ENCODE results near the gene OTOA. TPM values are rescaled to one million over a fixed set of nuclear protein-coding genes. Genes with fewer than 3 reads are reported as not detected.

Gene OTOA
- total RNA-seq, 1 experiment from 2014 or later, result 0.11 TPM

DNA sequence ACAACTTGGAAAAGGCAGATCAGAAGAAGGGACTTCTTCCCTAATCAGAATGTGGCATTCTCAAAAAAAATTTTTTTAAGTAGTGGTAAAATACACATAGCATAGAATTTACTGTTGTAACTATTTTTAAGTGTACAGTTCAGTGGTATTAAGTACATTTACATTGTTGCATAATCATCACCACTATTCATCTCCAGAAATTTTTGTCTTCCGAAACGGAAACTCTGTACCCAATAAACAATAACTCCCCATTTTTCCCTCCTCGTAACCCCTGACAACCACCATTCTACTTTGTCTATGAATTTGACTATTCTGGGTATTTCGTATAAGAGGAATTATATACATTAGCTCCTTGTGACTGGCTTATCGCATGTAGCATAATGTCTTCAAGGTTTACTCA is 45.5 kb upstream of the OTOA start:
- 0 out of 4 replicates have a peak, but pooled peaks cover 0 to 3% of the 10 kb centered on the region in 2 experiments for H3K4me1 Mint-ChIP-seq
- H3K27me3 Mint-ChIP-seq (ENCODE audit: low read depth), result no peaks in the 10 kb centered on the region
- no peak overlapping the region for H3K14ac ChIP-seq (ENCODE audit: insufficient read depth, low read length)
- no peak overlapping the region for H2AFZ ChIP-seq (ENCODE audit: low read length)
- no peak overlapping the region for H2BK5ac ChIP-seq (ENCODE audit: insufficient read length, low read length)
- no peaks in the 10 kb centered on the region for H3K23me2 ChIP-seq (ENCODE audit: insufficient read length, low read depth, low read length, poor library complexity, severe bottlenecking)
- H4K91ac ChIP-seq (ENCODE audit: insufficient read length, low read depth, low read length), result no peak overlapping the region
- peaks cover 4 to 46% (median 28%) of the 10 kb centered on the region in 3 experiments; a peak in 6 of 7 replicates for H3K36me3 Mint-ChIP-seq (ENCODE audit: insufficient read depth in 1 of 3, low read depth in 3 of 3)
- H3K4me2 ChIP-seq (ENCODE audit: insufficient read depth, insufficient read length, low read length), result no peak overlapping the region
- no peak overlapping the region for H3K27ac ChIP-seq (ENCODE audit: insufficient read length, low read depth, low read length)
- no peaks in the 10 kb centered on the region for H3K27me3 ChIP-seq (ENCODE audit: insufficient read depth, low read length)
- no peak overlapping the region for H2BK15ac ChIP-seq (ENCODE audit: low read depth, low read length)
- TF ChIP-seq, protein P1, sequence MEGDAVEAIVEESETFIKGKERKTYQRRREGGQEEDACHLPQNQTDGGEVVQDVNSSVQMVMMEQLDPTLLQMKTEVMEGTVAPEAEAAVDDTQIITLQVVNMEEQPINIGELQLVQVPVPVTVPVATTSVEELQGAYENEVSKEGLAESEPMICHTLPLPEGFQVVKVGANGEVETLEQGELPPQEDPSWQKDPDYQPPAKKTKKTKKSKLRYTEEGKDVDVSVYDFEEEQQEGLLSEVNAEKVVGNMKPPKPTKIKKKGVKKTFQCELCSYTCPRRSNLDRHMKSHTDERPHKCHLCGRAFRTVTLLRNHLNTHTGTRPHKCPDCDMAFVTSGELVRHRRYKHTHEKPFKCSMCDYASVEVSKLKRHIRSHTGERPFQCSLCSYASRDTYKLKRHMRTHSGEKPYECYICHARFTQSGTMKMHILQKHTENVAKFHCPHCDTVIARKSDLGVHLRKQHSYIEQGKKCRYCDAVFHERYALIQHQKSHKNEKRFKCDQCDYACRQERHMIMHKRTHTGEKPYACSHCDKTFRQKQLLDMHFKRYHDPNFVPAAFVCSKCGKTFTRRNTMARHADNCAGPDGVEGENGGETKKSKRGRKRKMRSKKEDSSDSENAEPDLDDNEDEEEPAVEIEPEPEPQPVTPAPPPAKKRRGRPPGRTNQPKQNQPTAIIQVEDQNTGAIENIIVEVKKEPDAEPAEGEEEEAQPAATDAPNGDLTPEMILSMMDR (conservative IDR thresholded peaks at IDR 0.05), result no peak
- H3K56ac ChIP-seq (ENCODE audit: insufficient read length, low read depth, low read length), result no peak overlapping the region
- no peak for DNase-seq
- no peak overlapping the region for H3K4ac ChIP-seq (ENCODE audit: low read depth, low read length)
- no peaks in the 10 kb centered on the region for H3K4me1 ChIP-seq (ENCODE audit: insufficient read depth, low read length)
- H2AK5ac ChIP-seq (ENCODE audit: insufficient read length, low read length), result no peak overlapping the region
- H3K23ac ChIP-seq (ENCODE audit: insufficient read length, low read depth, low read length), result no peak overlapping the region
- no peak overlapping the region for H4K8ac ChIP-seq (replicated peaks; ENCODE audit: insufficient read length, low read depth, low read length)
- no peaks in the 10 kb centered on the region; the same call in 1 of the 2 replicates for H3K79me2 ChIP-seq (ENCODE audit: insufficient read depth, low read length)
- WGBS (ENCODE audit: extremely low coverage, insufficient read length, low lambda C conversion rate), result no CpG with 5 or more reads among the region's 5 CpGs
- no peak overlapping the region for H3K27ac Mint-ChIP-seq
- H4K5ac ChIP-seq (ENCODE audit: insufficient read length, low read depth, low read length), result no peak overlapping the region
- H3K4me3 Mint-ChIP-seq, result no peak overlapping the region
- H2BK120ac ChIP-seq (ENCODE audit: low read depth, low read length, poor library complexity, severe bottlenecking), result no peak overlapping the region
- no peaks in the 10 kb centered on the region for H4K20me1 ChIP-seq (ENCODE audit: control insufficient read depth, insufficient read depth, insufficient read length)
- H3K18ac ChIP-seq (ENCODE audit: insufficient read length, low read depth, low read length), result no peak overlapping the region
- no peak overlapping the region for H3T11ph ChIP-seq (ENCODE audit: low read length)
- H2BK12ac ChIP-seq (ENCODE audit: insufficient read length, low read depth, low read length), result no peak overlapping the region
- H3K79me1 ChIP-seq (ENCODE audit: insufficient read depth, low read depth, low read length, poor library complexity, severe bottlenecking), result peaks cover 10% of the 10 kb centered on the region
- no peaks in the 10 kb centered on the region for H3K9me3 ChIP-seq (ENCODE audit: control insufficient read depth, low read depth, low read length)
- H2BK20ac ChIP-seq (ENCODE audit: low read depth, low read length, poor library complexity, severe bottlenecking), result no peak overlapping the region
- no peaks in the 10 kb centered on the region for H3K9me3 Mint-ChIP-seq
- H3K9ac ChIP-seq (ENCODE audit: extremely low read depth, insufficient read length, low read length), result no peak overlapping the region

All from H9 (cell line).